CD4-positive, alpha-beta T cell treated with Interleukin-15 for 4 hours (primary cell): ENCODE data around the gene ZNF157.

Experiments
- DNase-seq: peaks from one replicate; pipeline ENCODE4 v3.0.0-alpha.2; 2020; ENCODE audit warnings: low spot score

The ZNF157 gene

GRCh38 chrX:47446971-47447370 lies 76.6 kb downstream of the ZNF157 start:
- DNase-seq = no peak

DNA sequence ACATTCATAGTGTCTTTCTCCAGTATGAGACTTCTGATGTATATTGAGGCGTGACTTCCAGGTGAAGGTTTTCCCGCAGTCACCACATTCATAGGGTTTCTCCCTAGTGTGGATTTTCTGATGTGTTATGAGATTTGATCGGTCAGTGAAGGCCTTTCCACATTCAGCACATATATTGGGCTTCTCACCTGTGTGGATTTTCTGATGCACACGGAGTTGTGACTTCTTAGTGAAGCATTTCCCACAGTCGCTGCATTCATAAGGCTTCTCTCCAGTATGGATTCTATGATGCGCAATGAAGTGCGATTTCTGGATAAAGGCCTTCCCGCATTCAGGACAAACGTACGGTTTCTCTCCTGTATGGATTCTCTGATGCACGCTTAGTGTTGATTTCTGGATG lies 77.2 kb downstream of the ZNF157 start:
- no peak for DNase-seq

DNA sequence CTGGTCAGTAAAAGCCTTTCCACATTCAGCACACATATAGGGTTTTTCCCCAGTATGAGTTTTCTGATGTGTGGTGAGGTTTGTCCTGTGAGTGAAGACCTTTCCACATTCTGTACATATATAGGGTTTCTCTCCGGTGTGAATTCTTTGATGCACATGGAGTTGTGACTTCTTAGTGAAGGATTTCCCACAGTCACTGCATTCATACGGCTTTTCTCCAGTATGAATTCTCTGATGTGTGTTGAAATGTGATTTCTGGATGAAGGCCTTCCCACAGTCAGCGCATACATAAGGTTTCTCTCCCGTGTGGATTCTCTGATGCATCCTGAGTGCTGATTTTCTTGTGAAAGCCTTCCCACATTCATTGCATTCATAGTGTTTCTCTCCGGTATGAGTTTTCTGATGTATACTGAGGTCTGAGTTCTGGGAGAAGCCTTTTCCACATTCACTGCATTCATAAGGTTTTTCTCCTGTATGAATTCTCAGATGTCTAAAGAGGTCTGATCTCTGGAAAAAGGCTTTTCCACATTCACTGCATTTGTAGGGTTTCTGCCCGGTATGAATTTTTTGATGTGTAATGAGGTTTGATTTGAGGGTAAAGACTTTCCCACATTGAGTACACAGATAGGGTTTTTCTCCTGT lies 77.9 kb downstream of the ZNF157 start:
- DNase-seq = no peak

DNA sequence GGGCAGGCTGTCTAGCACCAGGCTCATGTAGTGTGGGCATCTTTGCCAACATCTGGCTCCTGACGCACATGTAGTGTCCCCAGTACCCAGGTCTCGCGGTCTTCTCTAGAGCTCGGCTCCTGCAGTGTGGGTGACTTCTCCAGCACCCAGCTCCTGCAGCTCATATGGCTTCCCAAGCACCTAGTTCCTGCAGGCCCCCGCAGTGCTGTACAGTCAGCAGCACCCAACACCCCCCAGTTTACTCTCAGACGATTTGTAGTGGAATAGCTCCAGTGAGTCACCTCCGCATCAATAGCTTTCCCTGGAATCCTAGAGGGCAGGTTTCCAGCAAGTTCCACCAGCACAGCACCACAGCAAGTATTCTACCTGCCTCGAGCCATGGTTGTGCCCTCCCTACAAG lies 81.7 kb downstream of the ZNF157 start:
- DNase-seq = no peak

DNA sequence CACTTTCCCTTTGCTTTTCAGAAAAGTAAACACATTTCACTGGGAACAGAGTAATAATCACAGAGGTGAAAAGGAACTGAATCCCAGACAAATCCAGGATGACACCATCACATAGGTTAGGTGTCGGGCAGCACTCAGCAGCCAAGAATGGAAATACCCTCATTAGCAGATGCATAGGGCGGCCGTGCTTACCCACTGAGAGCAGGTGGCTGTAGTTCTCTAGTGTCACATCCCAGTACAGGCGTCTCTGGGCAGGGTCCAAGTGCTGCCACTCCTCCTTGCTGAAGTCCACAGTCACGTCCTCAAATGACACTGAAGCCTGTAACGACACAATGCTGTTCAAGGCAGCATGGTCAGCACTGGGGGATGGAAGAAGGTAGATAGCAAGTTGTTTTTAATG lies 85.7 kb downstream of the ZNF157 start:
- no peak for DNase-seq

GRCh38 chrX:47458528-47458927 lies 88.2 kb downstream of the ZNF157 start:
- DNase-seq = peak; percentile 1

- DNase-seq = no peak
Measured at GRCh38 chrX:47460561-47460960, 90.2 kb downstream of the ZNF157 start.
